ENCODE measurements around the gene ZNF134.

ZNF134 gene

GRCh38 chr19:57656346-57656745, 42.3 kb downstream of the ZNF134 start:
- no peak for DNase-seq (ENCODE audit: insufficient read length, low spot score)
- no peak for TF ChIP-seq CTCF (IDR thresholded peaks at IDR 0.05; ENCODE audit: insufficient read depth, missing control alignments)
- no peak for FAIRE-seq

- DNase-seq (ENCODE audit: insufficient read length, low spot score) (no peak), FAIRE-seq (no peak)
- no peak for TF ChIP-seq CTCF (IDR thresholded peaks at IDR 0.05; ENCODE audit: insufficient read depth, missing control alignments)
Measured at GRCh38 chr19:57664269-57665127, 50.5 kb downstream of the ZNF134 start.

- no peak for TF ChIP-seq CTCF (IDR thresholded peaks at IDR 0.05; ENCODE audit: insufficient read depth, missing control alignments)
- no peak for DNase-seq (ENCODE audit: insufficient read length, low spot score)
- no peak for FAIRE-seq
Measured at GRCh38 chr19:57665261-57665806, 51.3 kb downstream of the ZNF134 start.

- no peak for FAIRE-seq
- TF ChIP-seq CTCF (IDR thresholded peaks at IDR 0.05; ENCODE audit: insufficient read depth, missing control alignments) = no peak
- DNase-seq (ENCODE audit: insufficient read length, low spot score) = no peak
Measured at GRCh38 chr19:57667228-57667627, 53.2 kb downstream of the ZNF134 start.

GRCh38 chr19:57668635-57669034, 54.6 kb downstream of the ZNF134 start, which contains the start of gene ZSCAN4:
ZSCAN4 (plus strand) TSS chr19:57668935; CDS start chr19:57676146, 7,211 bp downstream.
- no peak for FAIRE-seq
- DNase-seq (ENCODE audit: insufficient read length, low spot score) = no peak
- TF ChIP-seq CTCF (IDR thresholded peaks at IDR 0.05; ENCODE audit: insufficient read depth, missing control alignments) = no peak

GRCh38 chr19:57671124-57671895, 57.3 kb downstream of the ZNF134 start:
- TF ChIP-seq CTCF (IDR thresholded peaks at IDR 0.05; ENCODE audit: insufficient read depth, missing control alignments) = no peak
- FAIRE-seq (peak; percentile 87), DNase-seq (ENCODE audit: insufficient read length, low spot score) (no peak)

All from D721Med (cell line).